Fibroblast of mammary gland (primary cell): ENCODE measurements around the gene GTF2F1.

ENCODE experiments used
- DNase-seq: peaks from one replicate; pipeline ENCODE4 v3.0.0-alpha.2; 2010; ENCODE audit warnings: low read depth
- H3K4me3 ChIP-seq: 2 replicates; pipeline ENCODE4 v1.5.1; 2011; ENCODE audit warnings: low read depth, mild to moderate bottlenecking, low read length, moderate library complexity; ENCODE audit not compliant: control insufficient read depth
- TF ChIP-seq, protein P1 (sequence below): conservative IDR thresholded peaks from 2 replicates; pipeline ENCODE4 v1.5.1; 2011; ENCODE audit warnings: low read depth, low read length, inconsistent platforms; ENCODE audit not compliant: control insufficient read depth, insufficient read depth

The GTF2F1 gene

GRCh38 chr19:6383188-6383587, 9.8 kb downstream of the GTF2F1 start:
- no peak for DNase-seq
- no peak overlapping the region for H3K4me3 ChIP-seq
- TF ChIP-seq, protein P1, sequence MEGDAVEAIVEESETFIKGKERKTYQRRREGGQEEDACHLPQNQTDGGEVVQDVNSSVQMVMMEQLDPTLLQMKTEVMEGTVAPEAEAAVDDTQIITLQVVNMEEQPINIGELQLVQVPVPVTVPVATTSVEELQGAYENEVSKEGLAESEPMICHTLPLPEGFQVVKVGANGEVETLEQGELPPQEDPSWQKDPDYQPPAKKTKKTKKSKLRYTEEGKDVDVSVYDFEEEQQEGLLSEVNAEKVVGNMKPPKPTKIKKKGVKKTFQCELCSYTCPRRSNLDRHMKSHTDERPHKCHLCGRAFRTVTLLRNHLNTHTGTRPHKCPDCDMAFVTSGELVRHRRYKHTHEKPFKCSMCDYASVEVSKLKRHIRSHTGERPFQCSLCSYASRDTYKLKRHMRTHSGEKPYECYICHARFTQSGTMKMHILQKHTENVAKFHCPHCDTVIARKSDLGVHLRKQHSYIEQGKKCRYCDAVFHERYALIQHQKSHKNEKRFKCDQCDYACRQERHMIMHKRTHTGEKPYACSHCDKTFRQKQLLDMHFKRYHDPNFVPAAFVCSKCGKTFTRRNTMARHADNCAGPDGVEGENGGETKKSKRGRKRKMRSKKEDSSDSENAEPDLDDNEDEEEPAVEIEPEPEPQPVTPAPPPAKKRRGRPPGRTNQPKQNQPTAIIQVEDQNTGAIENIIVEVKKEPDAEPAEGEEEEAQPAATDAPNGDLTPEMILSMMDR, result no peak

DNA sequence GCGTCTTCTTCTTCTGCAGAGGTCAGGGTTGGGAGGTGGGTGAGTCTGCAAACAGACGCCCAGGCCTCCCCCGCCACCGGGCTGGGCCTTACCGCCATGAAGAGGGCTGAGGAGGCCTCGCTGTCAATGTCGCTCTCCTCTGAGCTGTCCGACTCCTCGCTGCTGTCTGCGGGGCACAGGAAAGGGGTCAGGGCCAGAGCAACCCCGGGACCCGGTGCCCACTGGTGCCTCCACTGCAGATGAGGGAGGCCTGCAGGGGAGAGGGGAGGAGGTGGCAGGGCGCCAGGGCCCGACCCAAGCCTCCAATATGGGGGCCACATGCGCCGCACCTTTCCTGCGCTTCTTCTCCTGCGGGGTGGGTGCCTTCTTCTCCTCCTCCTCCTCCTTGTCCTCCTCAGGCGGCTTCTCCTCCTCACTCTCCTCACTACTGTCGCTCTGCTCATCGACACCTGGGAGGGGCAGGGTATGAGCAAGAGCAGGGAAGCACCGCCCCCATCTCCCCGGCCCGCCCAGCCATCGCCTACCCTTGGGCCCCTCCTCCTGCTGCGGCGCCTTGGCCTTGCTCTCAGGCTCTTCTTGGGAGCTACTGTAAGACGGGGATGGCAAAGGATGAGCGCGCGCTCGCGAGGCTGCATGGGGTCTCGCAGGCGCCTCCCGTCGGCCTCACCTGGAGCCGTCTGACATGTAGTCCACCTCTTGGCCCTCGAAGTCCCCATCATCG, 11.8 kb downstream of the GTF2F1 start:
- TF ChIP-seq, protein P1, result no peak

DNA sequence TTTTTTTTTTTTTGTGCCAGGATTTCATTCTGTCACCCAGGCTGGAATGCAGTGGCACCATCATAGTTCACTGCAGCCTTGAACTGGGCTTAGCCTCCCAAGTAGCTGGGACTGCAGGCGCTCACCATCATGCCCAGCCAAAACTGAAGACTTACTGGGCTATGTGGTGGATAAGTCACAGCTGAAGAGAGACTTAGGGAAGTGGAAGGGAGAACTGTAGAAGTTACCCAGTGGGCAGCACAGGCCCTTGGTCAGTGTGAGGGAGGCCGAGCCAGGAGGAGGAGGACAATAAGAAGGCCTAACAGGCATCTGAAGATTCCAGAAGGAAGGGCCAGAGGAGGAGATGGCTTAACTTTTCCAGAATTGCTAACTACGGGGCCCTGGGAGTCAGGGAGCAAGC, 13.2 kb downstream of the GTF2F1 start:
- TF ChIP-seq, protein P1, result no peak
- no peak for DNase-seq
- H3K4me3 ChIP-seq, result no peak overlapping the region

More for the DNA sequence above, 11.8 kb downstream of the GTF2F1 start:
- H3K4me3 ChIP-seq, result no peak overlapping the region
- DNase-seq, result no peak

GRCh38 chr19:6378486-6378885, 14.5 kb downstream of the GTF2F1 start:
- TF ChIP-seq, protein P1, result no peak
- H3K4me3 ChIP-seq, result no peak overlapping the region

GRCh38 chr19:6378041-6378440, 14.9 kb downstream of the GTF2F1 start:
- no peak overlapping the region for H3K4me3 ChIP-seq
- no peak for DNase-seq
- TF ChIP-seq, protein P1, result no peak

More at GRCh38 chr19:6378486-6378885, 14.5 kb downstream of the GTF2F1 start:
- no peak for DNase-seq

- DNase-seq, result no peak
- TF ChIP-seq, protein P1, result no peak
- H3K4me3 ChIP-seq, result no peak overlapping the region
These were observed 16.3 kb downstream of the GTF2F1 start for GRCh38 chr19:6376512-6377190.
